ENCODE measurements around the gene UBXN4. TPM values are rescaled to one million over a fixed set of nuclear protein-coding genes. Genes with fewer than 3 reads are reported as not detected.
A peak's percentile ranks its signal among the peaks of the same experiment; 100 is the strongest.
"Not testable (repeated sequence)": the region's sequence is repeated elsewhere in the genome, so short reads cannot be mapped to it uniquely, and the experiment has no call there.

The UBXN4 gene
- total RNA-seq, 4 donors from 2014 or later, result 54.8 to 85.1 (median 77.0) TPM

DNA sequence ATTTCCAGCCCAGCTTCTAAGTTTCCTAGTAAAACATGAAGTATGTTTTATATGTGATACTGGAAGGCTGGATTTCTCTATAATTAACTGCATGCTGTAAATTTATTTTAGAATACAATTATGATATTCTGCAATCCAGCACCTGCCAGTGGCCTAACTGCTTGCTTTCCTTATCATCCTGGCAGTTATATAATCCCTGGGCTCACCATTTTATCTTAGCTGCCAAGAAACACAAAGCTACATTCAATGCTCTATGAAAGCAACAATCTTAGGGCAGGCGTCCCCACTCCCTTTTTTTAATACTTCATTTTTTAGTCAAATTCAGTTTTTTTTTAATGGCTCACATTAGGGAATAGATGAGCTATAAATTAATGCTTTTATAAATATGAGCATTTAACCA, 38.4 kb upstream of the UBXN4 start:
- intact Hi-C loops (cut with DNase I; ENCODE audit: low total_unique reads), result no loop called here

DNA sequence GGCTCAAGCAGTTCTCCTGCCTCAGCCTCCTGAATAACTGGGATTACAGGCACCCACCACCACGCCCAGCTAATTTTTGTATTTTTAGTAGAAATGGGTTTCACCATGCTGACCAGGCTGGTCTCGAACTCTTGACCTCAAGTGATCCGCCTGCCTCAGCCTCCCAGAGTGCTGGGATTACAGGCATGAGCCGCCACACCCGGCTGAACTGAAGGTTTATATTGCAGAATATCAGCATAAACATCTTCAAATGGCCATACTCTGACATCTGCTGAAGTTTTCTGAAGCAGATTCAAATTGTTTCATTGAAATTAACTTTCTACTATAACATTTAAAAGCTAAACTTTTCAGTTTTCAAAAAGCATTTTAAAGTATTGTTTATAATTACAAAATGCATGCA, 37.6 kb upstream of the UBXN4 start:
- not testable (repeated sequence) for ATAC-seq

More for the DNA sequence above, 38.4 kb upstream of the UBXN4 start:
- no peak for TF ChIP-seq CTCF (IDR thresholded peaks at IDR 0.05 in 4 of 5, conservative IDR thresholded peaks at IDR 0.05 in 1 of 5)
- TF ChIP-seq POLR2A (IDR thresholded peaks at IDR 0.05), result no peak
- ATAC-seq, result no peak
- Histone ChIP-seq H3K4me3 (no peak overlapping the region), H3K27ac (no peak overlapping the region), H3K9me3 (no peaks in the 10 kb centered on the region), H3K36me3 (no peaks in the 10 kb centered on the region), H3K27me3 (no peaks in the 10 kb centered on the region), H3K4me1 (peaks cover 5 to 7% of the 10 kb centered on the region in 2 donors)
- in situ Hi-C loops (cut with MboI; ENCODE audit: low sequenced_read_pairs in 4 of 4), result loop anchor here in 2 of 4 donors (10.0 to 25.0 kb wide), 3 partner anchors 228 to 708 kb away; no protein-coding TSS in a partner anchor
- DNase-seq, result no peak

GRCh38 chr2:135708159-135708558, 33.5 kb upstream of the UBXN4 start:
- ATAC-seq, result no peak
- intact Hi-C loops (cut with DNase I; ENCODE audit: low total_unique reads), result no loop called here

More for the DNA sequence above, 37.6 kb upstream of the UBXN4 start:
- H3K4me3 ChIP-seq; H3K9me3 ChIP-seq; DNase-seq; H3K36me3 ChIP-seq; H3K4me1 ChIP-seq; intact Hi-C loops (cut with DNase I; ENCODE audit: low total_unique reads); H3K27ac ChIP-seq; H3K27me3 ChIP-seq: not testable (repeated sequence)
- in situ Hi-C loops (cut with MboI; ENCODE audit: low sequenced_read_pairs in 4 of 4), result loop anchor here in 2 of 4 donors (10.0 to 25.0 kb wide), 3 partner anchors 229 to 709 kb away; no protein-coding TSS in a partner anchor

DNA sequence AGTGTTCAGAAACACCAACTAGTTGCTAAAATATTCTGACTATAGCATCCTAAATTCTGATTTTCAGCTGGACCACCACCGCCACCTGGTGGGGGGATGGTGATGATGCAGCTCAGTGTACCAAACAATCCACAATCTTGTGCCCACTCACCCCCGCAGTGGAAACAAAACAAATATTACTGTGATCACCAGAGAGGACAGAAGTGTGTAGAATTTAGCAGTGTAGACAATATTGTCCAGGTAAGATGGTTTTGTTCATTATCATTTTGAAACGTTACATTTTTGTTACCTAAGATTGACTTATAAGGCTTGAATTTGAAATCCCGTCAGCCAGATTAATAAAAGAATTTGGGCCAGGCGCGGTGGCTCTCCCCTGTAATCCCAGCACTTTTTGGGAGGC, 31.7 kb upstream of the UBXN4 start:
- H3K36me3 ChIP-seq, result no peaks in the 10 kb centered on the region
- H3K27ac ChIP-seq, result no peak overlapping the region
- TF ChIP-seq POLR2A (IDR thresholded peaks at IDR 0.05) (no peak), CTCF (IDR thresholded peaks at IDR 0.05 in 4 of 5, conservative IDR thresholded peaks at IDR 0.05 in 1 of 5) (peak; percentile 77 to 93 (median 86))
- ATAC-seq (peak in 1 of 2 donors; percentile 47), DNase-seq (peak in 1 of 2 donors; percentile 32)
- in situ Hi-C loops (cut with MboI; ENCODE audit: low sequenced_read_pairs in 4 of 4) (loop anchor here (5.0 to 25.0 kb wide), 5 partner anchors 235 to 715 kb away; no protein-coding TSS in a partner anchor), intact Hi-C loops (cut with DNase I; ENCODE audit: low total_unique reads) (loop anchor here (1.0 to 5.0 kb wide), 3 partner anchors 235 to 723 kb away; no protein-coding TSS in a partner anchor)
- H3K27me3 ChIP-seq, result no peaks in the 10 kb centered on the region
- H3K4me1 ChIP-seq, result peaks cover 2 to 4% of the 10 kb centered on the region in 2 donors
- no peak overlapping the region for H3K4me3 ChIP-seq
- H3K9me3 ChIP-seq, result no peaks in the 10 kb centered on the region

More at GRCh38 chr2:135708159-135708558, 33.5 kb upstream of the UBXN4 start:
- Histone ChIP-seq H3K27me3 (no peaks in the 10 kb centered on the region), H3K27ac (no peak overlapping the region), H3K36me3 (no peaks in the 10 kb centered on the region), H3K4me3 (no peak overlapping the region), H3K9me3 (no peaks in the 10 kb centered on the region), H3K4me1 (peaks cover 5 to 7% of the 10 kb centered on the region in 2 donors)
- TF ChIP-seq POLR2A (IDR thresholded peaks at IDR 0.05) (no peak), CTCF (IDR thresholded peaks at IDR 0.05 in 4 of 5, conservative IDR thresholded peaks at IDR 0.05 in 1 of 5) (no peak)
- DNase-seq, result no peak
- in situ Hi-C loops (cut with MboI; ENCODE audit: low sequenced_read_pairs in 4 of 4), result loop anchor here in 2 of 4 donors (10.0 to 25.0 kb wide), 3 partner anchors 233 to 713 kb away; no protein-coding TSS in a partner anchor

- intact Hi-C loops (cut with DNase I; ENCODE audit: low total_unique reads); H3K4me1 ChIP-seq; DNase-seq: not testable (repeated sequence)
These were observed 26.6 kb upstream of the UBXN4 start for GRCh38 chr2:135715086-135715485.

More at GRCh38 chr2:135715086-135715485, 26.6 kb upstream of the UBXN4 start:
- H3K27me3 ChIP-seq, H3K27ac ChIP-seq, H3K9me3 ChIP-seq, ATAC-seq, H3K4me3 ChIP-seq: not testable (repeated sequence)
- in situ Hi-C loops (cut with MboI; ENCODE audit: low sequenced_read_pairs in 4 of 4), result loop anchor here in 2 of 4 donors (10.0 to 25.0 kb wide), 2 partner anchors 240 to 703 kb away; no protein-coding TSS in a partner anchor
- H3K36me3 ChIP-seq, result peaks cover 0 to 19% of the 10 kb centered on the region in 2 donors

Measured in gastrocnemius medialis (tissue), 4 donors.